Stimulated activated CD4-positive, alpha-beta T cell treated with anti-CD3 and anti-CD28 coated beads, Interleukin-2, amount 100 ng/mL, for 4 hours (primary cell): ENCODE data around the gene ZDHHC18.
"Not testable (repeated sequence)": the region's sequence is repeated elsewhere in the genome, so short reads cannot be mapped to it uniquely, and the experiment has no call there.

Experiments
- DNase-seq: peaks from one replicate; pipeline ENCODE4 v3.0.0-alpha.2; 2020; ENCODE audit warnings: low read depth

ZDHHC18 gene

GRCh38 chr1:26791626-26792025 is 34.9 kb upstream of the ZDHHC18 start:
- DNase-seq = no peak

- DNase-seq = no peak
These were observed 33.6 kb upstream of the ZDHHC18 start for GRCh38 chr1:26792924-26793323.

GRCh38 chr1:26794391-26794790 is 32.1 kb upstream of the ZDHHC18 start:
- no peak for DNase-seq

GRCh38 chr1:26797627-26798026 is 28.9 kb upstream of the ZDHHC18 start:
- no peak for DNase-seq

GRCh38 chr1:26799479-26800142 is 26.9 kb upstream of the ZDHHC18 start:
- no peak for DNase-seq

GRCh38 chr1:26803932-26804331 is 22.6 kb upstream of the ZDHHC18 start:
- DNase-seq = not testable (repeated sequence)

GRCh38 chr1:26810105-26810504 is 16.4 kb upstream of the ZDHHC18 start:
- peak; percentile 66 for DNase-seq

- no peak for DNase-seq
These were observed 15.4 kb upstream of the ZDHHC18 start for GRCh38 chr1:26811057-26811456.

GRCh38 chr1:26811708-26812107 is 14.8 kb upstream of the ZDHHC18 start:
- DNase-seq = no peak

GRCh38 chr1:26814377-26814776 is 12.1 kb upstream of the ZDHHC18 start:
- DNase-seq = no peak

GRCh38 chr1:26814893-26815292 is 11.6 kb upstream of the ZDHHC18 start:
- no peak for DNase-seq

- no peak for DNase-seq
These were observed 5.7 kb upstream of the ZDHHC18 start for GRCh38 chr1:26820784-26821269.

- DNase-seq = no peak
These were observed 3.6 kb upstream of the ZDHHC18 start for GRCh38 chr1:26822737-26823395.

- no peak for DNase-seq
These were observed 1.8 kb upstream of the ZDHHC18 start for GRCh38 chr1:26824731-26825130.

GRCh38 chr1:26827106-26827604 is 667 bp downstream of the ZDHHC18 start:
- no peak for DNase-seq

- DNase-seq = no peak
These were observed 1.2 kb downstream of the ZDHHC18 start for GRCh38 chr1:26827663-26828062.

GRCh38 chr1:26828411-26828991 is 2.0 kb downstream of the ZDHHC18 start:
- DNase-seq = no peak

- DNase-seq = no peak
These were observed 2.9 kb downstream of the ZDHHC18 start for GRCh38 chr1:26829184-26829911.

GRCh38 chr1:26831059-26831458 is 4.6 kb downstream of the ZDHHC18 start:
- DNase-seq = no peak

GRCh38 chr1:26831546-26832248 is 5.2 kb downstream of the ZDHHC18 start:
- no peak for DNase-seq

GRCh38 chr1:26832249-26832960 is 5.9 kb downstream of the ZDHHC18 start:
- no peak for DNase-seq
